Stimulated activated CD8-positive, alpha-beta memory T cell treated with anti-CD3 and anti-CD28 coated beads, Interleukin-2, amount 100 ng/mL, for 1 hour (primary cell): Measurements from ENCODE around the gene ABHD12.
"Not testable (repeated sequence)": the region's sequence is repeated elsewhere in the genome, so short reads cannot be mapped to it uniquely, and the experiment has no call there.

Experiments used
- DNase-seq, 2 donors: peaks; one replicate each; pipeline ENCODE4 v3.0.0-alpha.2; 2020; ENCODE audit warnings: low read depth in 2 of 2

ABHD12 gene

DNA sequence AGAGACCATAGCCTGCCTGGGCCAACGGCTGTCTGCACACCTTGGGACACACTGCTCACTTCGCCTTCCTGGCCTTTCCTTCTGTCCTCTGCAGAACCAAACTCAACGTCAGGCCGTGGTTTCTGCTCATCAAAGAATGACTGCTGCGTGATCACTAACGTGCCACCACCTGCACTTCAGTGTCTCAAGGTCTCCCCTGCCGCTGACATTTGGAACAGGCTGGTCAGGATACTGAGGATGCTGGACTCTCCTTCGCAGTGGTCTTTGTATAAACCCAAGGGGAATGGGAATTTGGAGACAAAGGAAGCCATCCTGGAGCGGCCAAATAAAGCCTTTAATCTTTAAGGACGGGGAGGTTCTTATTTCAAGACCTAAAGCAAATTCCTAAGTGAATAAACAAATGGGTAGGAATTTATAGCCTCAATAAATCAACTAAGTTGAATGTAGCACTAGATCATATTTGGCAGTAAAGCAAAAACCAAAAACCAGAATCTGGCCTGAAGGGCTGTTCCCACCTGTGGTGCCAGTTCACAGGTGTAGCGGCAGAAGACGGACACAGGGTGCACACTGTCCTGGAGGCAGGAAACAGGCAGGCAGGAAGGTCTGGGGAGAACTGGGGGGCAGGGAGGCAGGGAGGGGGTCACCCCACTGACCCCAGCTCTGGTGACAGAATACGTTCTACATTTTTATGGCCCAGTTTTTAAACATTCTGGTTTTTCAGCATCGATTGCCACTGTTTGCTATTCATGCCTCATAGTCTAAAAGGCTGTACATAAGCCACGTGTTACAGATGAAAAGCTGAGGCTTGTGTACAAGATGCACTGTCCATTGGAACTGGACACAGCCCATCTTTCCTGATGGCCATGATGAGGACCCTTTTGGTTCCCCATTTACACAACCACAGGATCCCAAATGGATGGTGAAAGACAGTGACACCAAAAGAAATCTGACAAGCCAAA is 36.6 kb downstream of the ABHD12 start:
- no peak for DNase-seq

DNA sequence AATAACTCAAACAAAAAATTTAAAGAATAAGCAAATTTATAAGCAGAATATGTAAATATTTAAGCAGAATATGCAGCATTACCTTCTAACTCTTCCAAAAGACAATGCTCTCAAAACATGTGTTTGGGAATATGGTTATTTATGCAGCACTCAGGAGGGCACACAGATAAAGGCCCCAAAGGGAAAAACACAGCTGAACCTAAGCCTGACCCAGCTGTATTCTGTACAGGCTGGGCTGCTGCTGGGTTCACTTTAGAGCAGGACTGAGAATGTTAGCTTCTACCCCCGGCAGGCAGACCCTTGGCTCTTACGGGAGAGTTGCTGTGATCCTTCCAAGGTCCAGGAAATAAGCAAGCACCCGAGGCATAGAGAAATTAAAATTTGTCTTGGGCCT is 37.3 kb downstream of the ABHD12 start:
- no peak for DNase-seq

DNA sequence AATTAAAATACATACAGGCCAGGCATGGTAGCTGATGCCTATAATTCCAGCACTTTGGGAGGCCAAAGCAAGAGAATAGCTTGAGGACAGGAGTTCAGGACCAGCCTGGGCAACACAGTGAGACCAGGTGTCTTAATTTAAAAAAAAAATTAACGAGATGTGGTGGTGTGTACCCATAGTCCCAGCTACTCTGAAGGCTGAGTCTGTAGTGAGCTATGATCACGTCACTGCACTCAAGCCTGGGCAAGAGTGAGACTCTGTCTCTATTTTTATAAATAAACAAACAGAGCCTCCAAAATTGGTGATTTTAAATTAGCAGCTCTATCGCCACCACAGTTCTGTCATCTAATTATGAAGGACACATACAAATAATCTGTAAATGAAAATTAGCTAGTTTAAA is 37.9 kb downstream of the ABHD12 start:
- no peak for DNase-seq

DNA sequence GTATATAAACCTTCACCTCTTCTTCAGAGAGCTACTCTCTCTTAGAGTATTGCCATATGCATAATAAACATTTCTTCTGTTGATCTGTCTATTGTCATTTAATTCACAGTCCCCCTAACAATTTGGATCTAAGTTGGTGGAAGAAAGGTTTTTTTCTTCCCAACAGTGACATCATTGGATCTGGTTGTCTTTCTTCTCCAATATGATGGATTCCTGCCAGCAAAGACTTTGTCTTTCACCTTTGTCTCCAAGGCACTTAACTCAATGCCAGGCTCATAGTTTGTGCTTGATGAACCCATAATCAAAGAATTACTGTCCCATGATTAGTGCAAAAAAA is 39.6 kb downstream of the ABHD12 start:
- DNase-seq, result no peak

DNA sequence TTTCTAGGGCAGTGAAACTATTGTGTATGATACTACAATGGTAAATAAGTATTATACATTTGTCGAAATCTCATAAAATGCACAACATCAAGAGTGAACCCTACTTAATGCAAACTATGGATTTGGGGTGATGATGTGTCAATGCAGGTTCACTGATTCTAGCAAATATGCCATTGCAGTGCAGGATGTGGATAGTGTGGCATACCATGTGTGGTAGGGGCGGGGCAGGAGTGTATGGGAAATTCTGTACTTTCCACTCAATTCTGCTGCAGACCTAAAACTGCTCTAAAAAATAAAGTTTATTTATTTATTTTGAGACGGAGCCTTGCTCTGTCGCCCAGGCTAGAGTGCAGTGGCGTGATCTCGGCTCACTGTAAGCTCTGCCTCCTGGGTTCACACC is 44.3 kb downstream of the ABHD12 start:
- no peak for DNase-seq

DNA sequence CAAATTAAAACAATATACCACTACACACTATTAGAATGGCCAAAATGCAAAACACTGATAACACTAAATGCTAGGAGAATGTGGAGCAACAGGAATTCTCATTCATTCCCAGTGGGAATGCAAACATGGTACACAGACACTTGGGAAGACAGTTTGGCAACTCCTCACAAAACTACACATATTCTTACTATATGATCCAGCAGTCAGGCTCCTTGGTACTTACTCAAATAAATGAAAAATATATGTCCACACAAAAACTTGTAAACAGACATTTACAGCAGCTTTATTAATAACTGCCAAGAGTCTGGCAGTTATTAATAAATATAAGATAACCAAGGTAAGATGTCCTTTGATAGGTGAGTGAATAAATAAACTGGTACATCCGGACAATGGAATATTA is 44.9 kb downstream of the ABHD12 start:
- no peak for DNase-seq

DNA sequence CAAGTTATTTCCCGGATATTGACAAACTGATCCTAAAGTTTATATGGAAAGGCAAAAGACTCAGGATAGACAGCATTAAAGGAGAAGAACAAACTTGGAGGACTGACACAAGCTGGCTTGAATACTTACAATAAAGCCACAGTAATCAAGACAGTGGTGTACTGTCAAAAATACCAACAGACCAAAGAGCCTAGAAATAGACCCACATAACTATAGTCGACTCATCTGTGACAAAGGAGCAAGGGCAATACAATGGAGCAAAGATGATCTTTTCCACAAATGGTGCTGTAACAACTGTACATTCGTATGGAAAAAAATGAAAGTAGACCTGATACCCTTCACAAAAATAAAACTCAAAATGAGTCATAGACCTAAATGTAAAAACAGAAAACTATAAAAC is 46.0 kb downstream of the ABHD12 start:
- DNase-seq, result no peak

DNA sequence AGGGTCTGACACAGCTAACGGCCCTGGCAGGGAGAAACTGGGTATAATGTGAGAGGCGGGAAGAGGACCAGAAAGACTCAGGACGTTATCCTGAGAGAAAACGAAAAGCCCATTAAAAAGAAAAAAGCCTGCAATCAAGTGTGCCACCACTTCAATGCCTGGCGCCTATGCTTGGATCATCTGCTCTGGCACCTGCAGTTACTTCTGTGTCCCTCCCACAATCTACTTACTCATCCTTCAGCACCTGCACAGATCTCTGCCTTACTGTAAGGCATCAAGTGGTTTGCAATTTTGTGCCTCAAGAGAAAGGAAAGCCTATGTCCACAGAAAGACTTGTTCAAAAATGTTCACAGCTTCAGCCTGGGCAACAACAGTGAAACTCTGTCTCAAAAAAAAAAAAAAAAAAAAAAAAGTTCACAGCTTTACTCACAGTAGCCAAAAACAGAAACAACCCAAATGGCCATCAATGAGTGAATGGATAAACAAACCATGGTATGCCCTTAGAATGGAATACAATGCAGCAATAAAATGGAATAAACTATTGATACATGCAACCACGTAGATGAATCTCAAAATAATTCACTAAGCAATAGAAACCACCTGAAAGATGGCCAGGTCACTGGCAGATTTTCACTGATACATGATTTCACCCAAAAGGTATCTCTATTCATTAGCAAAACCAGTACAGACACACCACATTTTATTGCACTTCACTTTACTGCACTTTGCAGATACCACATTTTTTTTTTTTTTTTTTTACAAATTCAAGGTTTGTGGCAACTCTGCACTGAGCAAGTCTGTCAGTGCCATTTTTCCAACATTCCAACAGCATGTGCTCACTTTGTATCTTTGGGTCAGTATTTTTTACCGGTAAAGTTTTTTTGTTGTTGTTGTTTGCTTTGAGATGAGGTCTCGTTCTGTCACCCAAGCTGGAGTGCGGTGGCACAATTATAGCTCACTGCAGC is 48.6 kb downstream of the ABHD12 start:
- DNase-seq, result no peak

DNA sequence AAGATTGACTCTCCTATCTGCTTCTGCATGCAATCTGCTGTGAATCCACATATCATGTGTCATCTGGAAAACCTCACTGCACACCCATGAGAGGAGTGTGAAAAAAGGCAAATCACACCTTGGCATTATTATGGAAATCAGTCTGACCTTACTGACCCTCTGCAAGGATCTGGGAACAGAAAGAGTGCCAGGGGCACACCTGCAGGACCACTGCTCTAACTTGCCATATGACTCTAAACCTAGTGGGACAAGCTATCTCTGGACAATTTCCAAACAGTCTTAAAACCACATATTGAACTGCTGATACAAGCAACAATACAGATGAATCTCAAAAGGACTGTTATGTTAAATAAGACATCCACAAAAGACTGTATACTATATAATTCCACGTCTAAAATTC is 50.3 kb downstream of the ABHD12 start:
- DNase-seq, result no peak

DNA sequence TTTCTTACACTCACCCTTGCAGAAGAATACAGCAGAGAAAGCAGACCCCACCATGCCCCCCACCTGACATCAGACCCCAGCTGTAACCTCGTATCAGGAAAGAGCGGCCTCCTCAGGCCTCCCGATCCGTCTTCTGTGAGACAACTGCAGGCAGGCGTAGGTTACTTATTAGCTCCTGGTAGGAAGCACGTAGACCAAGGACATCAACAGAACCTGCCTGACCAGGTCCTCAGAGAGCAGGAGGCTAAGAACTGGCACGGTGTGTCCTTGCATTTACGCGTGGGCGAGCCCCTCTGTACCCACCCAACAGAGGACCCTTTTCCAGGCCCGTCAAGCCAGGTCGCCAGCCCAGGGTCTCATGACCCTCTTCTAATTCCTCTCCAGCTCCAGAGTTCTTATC is 51.0 kb downstream of the ABHD12 start:
- no peak for DNase-seq

DNA sequence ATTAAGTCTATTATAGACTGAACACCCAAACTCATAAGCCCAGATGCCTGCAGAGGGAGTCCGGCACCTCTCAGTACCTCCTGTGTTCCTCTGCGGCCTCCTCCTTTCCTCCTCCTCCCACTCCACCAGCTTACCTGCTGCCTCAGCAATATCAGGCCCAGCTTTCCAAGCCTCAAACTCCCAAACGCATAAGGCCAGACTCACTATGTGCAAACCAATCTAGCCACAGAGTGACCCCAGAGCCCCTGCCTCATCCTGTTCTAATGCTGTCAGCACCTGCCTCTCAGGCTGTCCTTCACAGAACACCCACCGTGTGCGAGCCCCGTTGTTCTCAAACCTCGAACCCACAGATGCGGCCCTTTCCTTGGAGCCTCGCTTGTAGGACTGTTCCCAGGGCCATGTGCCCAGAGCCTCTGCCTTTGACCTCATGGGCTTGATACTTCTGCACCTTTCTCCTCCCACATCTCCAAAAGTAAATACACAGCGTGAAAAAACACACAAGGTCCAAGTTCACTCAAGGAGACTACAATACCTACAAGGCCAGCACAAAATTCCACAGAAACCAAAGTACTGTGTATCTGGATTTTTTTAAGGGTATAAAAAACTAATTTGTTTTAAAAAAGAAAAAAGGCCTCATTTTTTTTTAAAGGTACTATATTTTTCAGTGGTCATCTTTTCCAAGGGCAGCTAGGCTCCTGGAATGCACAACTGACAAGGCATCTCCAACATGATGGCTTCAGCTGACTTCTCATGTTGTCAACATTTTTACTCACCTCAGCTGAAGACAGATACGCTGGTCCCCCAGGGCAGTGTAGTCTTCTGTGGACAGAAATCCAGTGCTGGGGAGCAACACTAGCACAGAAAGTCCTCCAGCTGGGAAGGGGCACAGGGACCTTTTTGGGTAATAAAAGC is 52.3 kb downstream of the ABHD12 start:
- DNase-seq, result no peak

DNA sequence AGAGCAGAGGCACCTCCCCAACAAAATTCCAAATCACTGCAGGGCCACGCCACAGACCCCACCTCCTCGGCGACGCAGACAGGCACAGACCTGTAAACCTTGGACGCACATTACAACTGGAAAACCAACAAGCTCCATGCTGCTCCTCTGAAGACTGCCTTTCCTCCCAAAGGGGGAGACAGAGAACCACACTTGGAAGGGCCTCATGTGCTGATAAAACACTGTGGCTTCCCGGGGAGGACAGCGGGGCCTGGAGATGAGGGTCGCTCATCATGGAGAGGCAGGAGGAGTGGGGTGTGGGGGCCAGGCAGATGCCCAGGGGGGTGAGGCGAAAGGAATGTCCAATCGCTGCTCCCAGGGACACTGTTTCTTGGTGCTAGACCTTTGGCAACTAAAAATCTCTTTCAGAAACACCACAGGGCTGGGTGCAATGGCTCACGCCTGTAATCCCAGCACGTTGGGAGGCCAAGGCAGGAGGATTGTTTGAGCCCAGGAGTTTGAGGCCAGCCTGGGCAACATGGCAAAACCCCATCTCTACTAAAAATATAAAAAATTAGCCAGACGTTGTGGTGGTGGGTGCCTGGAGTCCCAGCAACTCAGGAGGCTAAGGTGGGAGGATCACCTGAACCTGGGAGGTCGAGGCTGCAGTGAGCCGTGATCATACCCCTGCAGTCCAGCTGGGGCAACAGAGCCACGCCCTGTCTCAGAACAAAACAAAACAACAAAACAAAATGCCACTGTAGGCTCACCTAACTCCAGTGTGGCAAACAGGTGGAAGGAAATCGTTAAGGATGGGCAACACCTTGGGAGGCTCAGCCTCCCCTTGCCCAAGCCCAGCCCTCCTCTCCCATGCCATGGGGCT is 53.8 kb downstream of the ABHD12 start:
- DNase-seq, result no peak

DNA sequence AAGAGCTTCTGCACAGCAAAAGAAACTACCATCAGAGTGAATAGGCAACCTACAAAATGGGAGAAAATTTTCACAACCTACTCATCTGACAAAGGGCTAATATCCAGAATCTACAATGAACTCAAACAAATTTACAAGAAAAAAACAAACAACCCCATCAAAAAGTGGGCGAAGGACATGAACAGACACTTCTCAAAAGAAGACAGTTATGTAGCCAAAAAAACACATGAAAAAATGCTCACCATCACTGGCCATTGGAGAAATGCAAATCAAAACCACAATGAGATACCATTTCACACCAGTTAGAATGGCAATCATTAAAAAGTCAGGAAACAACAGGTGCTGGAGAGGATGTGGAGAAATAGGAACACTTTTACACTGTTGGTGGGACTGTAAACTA is 55.7 kb downstream of the ABHD12 start:
- not testable (repeated sequence) for DNase-seq

DNA sequence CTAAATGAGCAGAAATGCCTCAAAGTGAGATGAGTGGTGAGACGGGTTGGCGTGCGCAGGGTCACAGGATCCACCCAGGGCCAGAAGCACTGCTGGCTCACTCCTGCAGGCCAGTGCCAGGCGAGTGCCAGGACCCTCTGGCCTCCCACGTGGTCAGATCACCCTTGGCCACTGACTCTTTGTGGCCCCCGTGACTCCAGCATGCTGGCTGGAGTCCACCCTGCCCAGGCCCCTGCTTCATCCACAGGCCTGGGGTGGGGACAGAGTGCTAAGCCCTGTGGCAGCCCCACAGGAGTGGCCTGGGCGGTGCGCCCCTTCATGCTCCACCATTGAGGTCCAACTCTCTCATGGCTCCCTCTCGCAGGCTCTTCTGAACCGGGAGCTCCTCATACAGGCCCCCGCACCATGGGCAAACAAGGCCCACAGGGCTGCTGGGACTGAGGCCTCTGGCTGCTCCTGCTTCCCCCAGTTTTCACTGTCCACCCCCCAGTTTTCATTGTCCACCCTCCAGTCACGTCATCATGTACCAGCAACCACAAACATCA is 61.6 kb downstream of the ABHD12 start:
- no peak for DNase-seq

DNA sequence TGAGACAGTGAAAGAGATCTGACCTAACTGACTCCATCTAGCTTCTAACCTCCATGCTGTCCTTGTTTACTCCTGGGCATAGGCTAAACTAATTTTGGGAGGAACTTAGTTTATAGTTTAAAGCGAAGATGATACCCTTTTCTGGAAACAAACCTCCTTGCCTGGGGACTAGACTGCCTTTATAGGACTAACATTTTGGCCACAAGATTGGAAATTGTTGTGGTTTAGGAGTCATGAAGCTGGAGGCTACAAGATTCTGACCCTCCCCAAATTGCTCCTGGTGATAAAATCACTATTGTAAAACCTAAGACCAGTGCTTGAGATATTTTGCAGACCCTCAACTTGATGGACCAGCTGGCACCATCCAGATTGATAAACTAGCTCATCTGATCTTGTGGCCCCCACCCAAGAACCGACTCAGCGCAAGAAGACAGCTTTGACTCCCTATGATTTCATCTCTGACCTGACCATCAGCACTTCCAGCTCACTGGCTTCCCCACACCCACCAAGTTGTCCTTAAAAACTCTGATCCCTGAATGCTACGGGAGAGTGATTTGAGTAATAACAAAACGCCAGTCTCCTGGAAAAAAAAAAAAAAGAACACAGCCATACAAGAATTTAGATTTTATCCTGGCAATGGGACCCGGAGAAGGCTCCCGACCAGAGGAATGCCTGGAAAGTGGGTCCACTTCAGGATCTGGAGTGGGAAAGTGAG is 63.0 kb downstream of the ABHD12 start:
- no peak for DNase-seq

DNA sequence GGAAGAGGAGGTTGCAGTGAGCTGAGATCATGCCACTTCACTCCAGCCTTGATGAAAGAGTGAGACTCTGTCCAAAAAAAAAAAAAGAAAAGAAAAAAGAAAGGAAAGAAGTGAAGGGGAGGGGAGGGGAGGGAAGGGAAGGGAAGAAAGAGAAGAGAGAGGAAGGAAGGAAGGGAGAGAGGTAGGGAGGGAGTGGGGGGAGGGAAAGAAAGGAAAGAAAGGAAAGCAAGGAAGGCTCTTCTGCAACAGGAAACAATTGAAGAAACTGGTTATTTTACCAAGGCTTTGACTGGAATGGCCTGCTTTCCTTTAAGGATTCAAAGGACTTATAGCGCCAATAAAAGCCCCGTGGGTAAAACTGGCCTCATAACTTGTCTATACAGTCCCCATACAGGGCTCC is 64.6 kb downstream of the ABHD12 start:
- no peak for DNase-seq

DNA sequence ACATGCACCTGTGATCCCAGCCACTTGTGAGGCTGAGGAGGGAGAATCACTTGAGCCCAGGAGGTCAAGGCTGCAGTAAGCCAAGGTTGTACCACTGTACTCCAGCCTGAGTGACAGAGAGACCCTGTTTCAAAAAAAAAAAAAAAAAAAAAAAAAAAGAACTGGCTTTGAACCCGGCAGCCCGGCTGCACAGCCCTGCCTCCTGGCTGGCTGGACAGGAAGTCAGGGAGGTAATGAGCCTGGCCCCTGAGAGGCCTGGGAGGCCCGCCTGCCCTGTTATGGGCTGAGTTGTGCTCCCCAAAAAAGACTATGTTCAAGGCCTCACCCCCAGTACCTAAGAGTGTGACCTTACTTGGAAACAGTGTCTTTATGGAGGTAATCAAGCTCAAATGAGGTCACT is 65.6 kb downstream of the ABHD12 start:
- no peak for DNase-seq

DNA sequence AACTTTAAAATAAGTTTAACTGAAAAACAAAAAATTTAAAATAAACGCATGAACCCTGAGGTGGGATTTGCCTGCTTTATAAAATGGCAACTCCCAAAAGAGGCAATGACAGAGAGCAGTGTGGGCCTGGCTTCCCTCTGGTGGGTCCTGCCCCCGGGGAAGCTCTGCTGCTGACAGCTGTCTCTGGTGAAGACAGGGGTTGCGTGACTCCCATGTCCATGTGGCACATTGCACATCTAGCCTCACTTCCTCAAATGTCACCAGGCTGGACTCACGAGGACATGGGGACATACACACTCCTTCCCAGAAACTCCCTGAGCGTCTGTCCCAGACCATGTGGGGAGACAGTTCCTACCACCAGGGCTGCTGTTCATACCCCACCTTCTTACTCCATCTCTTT is 66.2 kb downstream of the ABHD12 start:
- DNase-seq, result no peak

DNA sequence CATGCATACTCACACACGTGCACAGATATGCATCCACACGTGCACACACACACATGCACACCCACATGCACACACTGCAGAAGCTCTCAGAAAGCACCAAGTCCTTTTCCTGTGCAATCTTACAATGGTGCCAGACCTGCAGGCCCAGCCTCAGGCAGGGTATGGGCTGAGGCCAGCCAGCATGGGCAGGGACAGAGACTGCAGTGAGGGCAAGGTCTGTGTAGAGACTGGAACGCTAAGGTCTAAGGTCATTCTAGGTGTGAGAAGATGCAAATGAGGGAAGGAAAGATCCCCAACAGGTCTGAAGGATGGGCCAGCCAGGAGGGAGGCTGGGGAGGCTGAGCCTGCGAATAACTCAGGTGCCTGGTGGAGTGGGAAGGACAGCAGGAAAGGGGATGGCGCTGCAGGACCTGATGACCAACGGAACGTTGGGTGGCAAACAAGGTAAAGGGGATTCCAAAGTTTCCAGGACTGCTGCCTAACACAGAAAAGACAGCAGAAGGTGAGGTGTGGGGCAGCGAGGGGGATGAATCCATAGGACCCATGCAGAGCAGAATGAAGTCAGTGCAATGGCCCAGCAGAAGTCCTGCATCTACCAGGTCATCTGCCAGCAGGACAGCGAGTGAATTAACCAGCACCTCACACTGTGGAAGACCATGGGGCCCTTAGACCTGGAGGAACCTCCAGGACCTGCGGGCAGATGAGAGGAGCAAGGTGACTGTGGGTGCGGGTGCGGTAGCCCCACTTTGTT is 67.0 kb downstream of the ABHD12 start:
- DNase-seq, result no peak
